H1 (cell line): ENCODE measurements around the gene UTS2B. TPM values are rescaled to one million over a fixed set of nuclear protein-coding genes. Genes with fewer than 3 reads are reported as not detected.

Experiments used
- CTCF ChIA-PET: fragments of 300-600 bp; sonication (Branson Sonifier 250); formaldehyde crosslinking; loops from one replicate; lab custom pipeline; 2021; ENCODE audit not compliant: partially characterized antibody; lab: Charles Lee
- POLR2A ChIA-PET: fragments of 300-600 bp; sonication (Branson Sonifier 250); formaldehyde crosslinking; loops from one replicate; lab custom pipeline; 2021; ENCODE audit warnings: inconsistent platforms; ENCODE audit not compliant: partially characterized antibody; lab: Charles Lee
- DNase-seq, 2 experiments: peaks; one replicate each; pipeline versions ENCODE4 v3.0.0 to v3.0.0-alpha.2; 2010 to 2022; ENCODE audit warnings: low spot score in 2 of 2, low read depth in 1 of 2, mixed read lengths in 1 of 2
- FAIRE-seq: peaks from 2 replicates; lab custom pipeline; 2011; peaks lifted over from hg19 to GRCh38; lab: Jason Lieb, UNC
- H2AFZ ChIP-seq: 2 replicates; pipeline ENCODE4 v1.8.1; 2012; ENCODE audit warnings: low read length, inconsistent platforms
- H2AK5ac ChIP-seq: 2 replicates; pipeline ENCODE4 v1.6.1; 2013; ENCODE audit warnings: low read depth, low read length
- H2BK120ac ChIP-seq: replicated peaks from 2 replicates; pipeline ENCODE3; 2013; ENCODE audit warnings: low read depth, low read length, inconsistent platforms
- H2BK12ac ChIP-seq: 2 replicates; pipeline ENCODE4 v1.6.1; 2013; ENCODE audit warnings: low read depth, low read length
- H2BK15ac ChIP-seq: 2 replicates; pipeline ENCODE4 v1.6.1; 2013; ENCODE audit warnings: low read length
- H2BK20ac ChIP-seq: 2 replicates; pipeline ENCODE4 v1.6.1; 2013; ENCODE audit warnings: low read length
- H2BK5ac ChIP-seq: 2 replicates; pipeline ENCODE4 v1.6.1; 2013; ENCODE audit warnings: low read depth, low read length
- H3K14ac ChIP-seq: 2 replicates; pipeline ENCODE4 v1.6.1; 2013; ENCODE audit warnings: inconsistent platforms; ENCODE audit not compliant: insufficient read length
- H3K18ac ChIP-seq: 2 replicates; pipeline ENCODE4 v1.6.1; 2013; ENCODE audit warnings: low read length; ENCODE audit errors: extremely low read depth
- H3K23ac ChIP-seq: 2 replicates; pipeline ENCODE4 v1.6.1; 2013; ENCODE audit warnings: inconsistent platforms; ENCODE audit not compliant: insufficient read length
- H3K23me2 ChIP-seq: 2 replicates; pipeline ENCODE4 v1.6.1; 2013; ENCODE audit warnings: low read depth, low read length
- H3K27ac ChIP-seq: 2 replicates; pipeline ENCODE4 v1.6.1; 2011; ENCODE audit warnings: low read depth, low read length, inconsistent platforms
- H3K27me3 ChIP-seq, 4 experiments: replicated peaks in 1 of 4; 1 replicate in 1 of 4; 2 replicates in 3 of 4; pipeline versions ENCODE4 v1.6.1 to v1.8.1; 2011 to 2013; ENCODE audit warnings: low read length in 3 of 4, mild to moderate bottlenecking in 3 of 4, inconsistent platforms in 2 of 4, mixed read lengths in 2 of 4, moderate library complexity in 1 of 4; ENCODE audit not compliant: control insufficient read depth in 3 of 4, insufficient read depth in 3 of 4; ENCODE audit errors: extremely low read depth in 1 of 4
- H3K36me3 ChIP-seq, 4 experiments: 2 replicates each; pipeline versions ENCODE4 v1.6.1 to v1.8.1; 2011 to 2013; ENCODE audit warnings: mild to moderate bottlenecking in 4 of 4, low read length in 3 of 4, moderate library complexity in 2 of 4, control low read depth in 1 of 4, inconsistent platforms in 1 of 4; ENCODE audit not compliant: insufficient read depth in 4 of 4, control insufficient read depth in 2 of 4
- H3K4ac ChIP-seq: replicated peaks from 2 replicates; pipeline ENCODE3; 2013; ENCODE audit warnings: low read length, low read depth, mixed read lengths, inconsistent platforms; ENCODE audit not compliant: insufficient read length
- H3K4me1 ChIP-seq, 4 experiments: replicated peaks in 1 of 4; 1 replicate in 1 of 4; 2 replicates in 3 of 4; pipeline versions ENCODE4 v1.6.1 to v1.8.1; 2011 to 2013; ENCODE audit warnings: low read length in 3 of 4, inconsistent platforms in 2 of 4, mixed read lengths in 1 of 4; ENCODE audit not compliant: insufficient read depth in 4 of 4, control insufficient read depth in 3 of 4
- H3K4me2 ChIP-seq, 2 experiments: 2 replicates each; pipeline versions ENCODE4 v1.6.1 to v1.8.1; 2011 to 2013; ENCODE audit warnings: low read depth in 2 of 2, low read length in 2 of 2, control low read depth in 1 of 2, inconsistent platforms in 1 of 2, mild to moderate bottlenecking in 1 of 2; ENCODE audit not compliant: insufficient read depth in 1 of 2
- H3K4me3 ChIP-seq, 4 experiments: fragments of 200-600, 300-600 bp in 1 of 4; sonication (generic), shearing (Covaris generic), sonication (Bioruptor Twin) in 1 of 4; 2 replicates each; pipeline versions ENCODE4 v1.5.1 to v1.8.1; 2011 to 2016; ENCODE audit warnings: low read length in 4 of 4, low read depth in 3 of 4, control low read depth in 2 of 4, inconsistent platforms in 2 of 4, mild to moderate bottlenecking in 2 of 4, mixed read lengths in 1 of 4, moderate library complexity in 1 of 4; ENCODE audit not compliant: insufficient read depth in 2 of 4; ENCODE audit errors: extremely low read depth in 1 of 4
- H3K56ac ChIP-seq: replicated peaks from 2 replicates; pipeline ENCODE3; 2013; ENCODE audit warnings: low read depth, mild to moderate bottlenecking, mixed read lengths, low read length, inconsistent platforms; ENCODE audit not compliant: insufficient read length
- H3K79me1 ChIP-seq: 2 replicates; pipeline ENCODE4 v1.6.1; 2013; ENCODE audit warnings: low read depth, low read length, control low read depth
- H3K79me2 ChIP-seq, 2 experiments: 2 replicates each; pipeline versions ENCODE4 v1.6.1 to v1.8.1; 2012 to 2013; ENCODE audit warnings: low read length in 2 of 2, mild to moderate bottlenecking in 2 of 2, inconsistent platforms in 1 of 2; ENCODE audit not compliant: insufficient read depth in 2 of 2, control insufficient read depth in 1 of 2
- H3K9ac ChIP-seq, 4 experiments: replicated peaks in 1 of 4; 1 replicate in 1 of 4; 2 replicates in 3 of 4; pipeline versions ENCODE4 v1.6.1 to v1.8.1; 2011 to 2013; ENCODE audit warnings: low read depth in 3 of 4, low read length in 3 of 4, control low read depth in 2 of 4, mild to moderate bottlenecking in 2 of 4, moderate library complexity in 2 of 4, inconsistent platforms in 1 of 4; ENCODE audit errors: extremely low read depth in 1 of 4
- H3K9me3 ChIP-seq, 2 experiments: 2 replicates each; pipeline versions ENCODE4 v1.6.1 to v1.8.1; 2012 to 2013; ENCODE audit warnings: mild to moderate bottlenecking in 2 of 2, moderate library complexity in 2 of 2, control low read depth in 1 of 2, inconsistent platforms in 1 of 2, low read depth in 1 of 2, low read length in 1 of 2, mixed read lengths in 1 of 2; ENCODE audit not compliant: insufficient read depth in 2 of 2
- H4K20me1 ChIP-seq, 2 experiments: replicated peaks in 1 of 2; 2 replicates each; pipeline versions ENCODE3 to v1.8.1; 2011 to 2013; ENCODE audit warnings: inconsistent platforms in 2 of 2, low read length in 2 of 2, mild to moderate bottlenecking in 1 of 2; ENCODE audit not compliant: insufficient read depth in 2 of 2, control insufficient read depth in 1 of 2
- H4K5ac ChIP-seq: 2 replicates; pipeline ENCODE4 v1.6.1; 2013; ENCODE audit warnings: low read length, low read depth, mixed read lengths, inconsistent platforms; ENCODE audit not compliant: insufficient read length
- H4K8ac ChIP-seq: 2 replicates; pipeline ENCODE4 v1.8.0; 2013; ENCODE audit warnings: mild to moderate bottlenecking, moderate library complexity, low read length, inconsistent platforms; ENCODE audit not compliant: insufficient read depth; ENCODE audit errors: extremely low read depth
- H4K91ac ChIP-seq: replicated peaks from 2 replicates; pipeline ENCODE3; 2013; ENCODE audit warnings: low read length, mixed read lengths, inconsistent platforms; ENCODE audit not compliant: insufficient read length
- ATF3 ChIP-seq: IDR thresholded peaks from 2 replicates; pipeline ENCODE4 v1.6.1; 2011; ENCODE audit warnings: low read depth, mild to moderate bottlenecking, low read length; ENCODE audit not compliant: insufficient read depth
- BACH1 ChIP-seq: IDR thresholded peaks from 2 replicates; pipeline ENCODE4 v1.6.1; 2012; ENCODE audit warnings: low read length, improper control_type of control experiment
- BRCA1 ChIP-seq: IDR thresholded peaks from 2 replicates; pipeline ENCODE4 v1.6.1; 2012; ENCODE audit warnings: low read depth, low read length, improper control_type of control experiment
- CHD2 ChIP-seq: IDR thresholded peaks from 2 replicates; pipeline ENCODE4 v1.6.1; 2012; ENCODE audit warnings: low read length, improper control_type of control experiment
- HDAC2 ChIP-seq, 2 experiments: fragments of 300-600 bp in 1 of 2; sonication (generic) in 1 of 2; IDR thresholded peaks; 2 replicates each; pipeline ENCODE4 v1.6.1; 2011 to 2012; ENCODE audit warnings: low read depth in 2 of 2, low read length in 2 of 2, mild to moderate bottlenecking in 2 of 2, moderate library complexity in 2 of 2, borderline replicate concordance in 1 of 2, inconsistent platforms in 1 of 2
- POU5F1 ChIP-seq: IDR thresholded peaks from 2 replicates; pipeline ENCODE4 v1.6.1; 2011; ENCODE audit warnings: low read depth, mild to moderate bottlenecking, low read length, moderate library complexity
- RAD21 ChIP-seq, 2 experiments: IDR thresholded peaks in 1 of 2; conservative IDR thresholded peaks in 1 of 2; 2 replicates each; pipeline ENCODE4 v1.6.1; 2011; ENCODE audit warnings: low read depth in 2 of 2, low read length in 2 of 2, improper control_type of control experiment in 1 of 2, inconsistent platforms in 1 of 2, mild to moderate bottlenecking in 1 of 2, moderate library complexity in 1 of 2
- RFX5 ChIP-seq: IDR thresholded peaks from 2 replicates; pipeline ENCODE4 v1.6.1; 2011; ENCODE audit warnings: low read depth, low read length, improper control_type of control experiment, borderline replicate concordance
- RXRA ChIP-seq: IDR thresholded peaks from 2 replicates; pipeline ENCODE4 v1.6.1; 2011; ENCODE audit warnings: low read depth, mild to moderate bottlenecking, low read length, moderate library complexity; ENCODE audit not compliant: insufficient read depth
- SAP30 ChIP-seq: fragments of 300-600 bp; sonication (generic); IDR thresholded peaks from 2 replicates; pipeline ENCODE4 v1.7.1; 2012; ENCODE audit warnings: low read length, moderate library complexity, mild to moderate bottlenecking, inconsistent platforms; ENCODE audit not compliant: insufficient read depth, insufficient replicate concordance
- TCF12 ChIP-seq: IDR thresholded peaks from 2 replicates; pipeline ENCODE4 v1.6.1; 2011; ENCODE audit warnings: low read depth, mild to moderate bottlenecking, low read length
- WGBS, 2 experiments: shearing (Covaris generic) in 1 of 2; methylation state at CpG; one replicate each; pipeline versions ENCODE4 v1.1.6 to v1.1.7; 2013 to 2015; ENCODE audit warnings: low lambda C conversion rate in 2 of 2, mixed read lengths in 2 of 2, inconsistent platforms in 1 of 2, low coverage in 1 of 2, missing lambda C conversion rate in 1 of 2; ENCODE audit not compliant: insufficient replicate concordance in 2 of 2, insufficient coverage in 1 of 2, insufficient read length in 1 of 2; ENCODE audit errors: extremely low coverage in 1 of 2, missing lambda C conversion rate in 1 of 2; 5-methylcytosine and 5-hydroxymethylcytosine counted together
- polyA plus RNA-seq, 7 experiments: library from polyadenylated mRNA; depleted of rRNA in 3 of 7; stranded (reverse) in 5 of 7; unstranded in 2 of 7; fragments of >200 nt in 5 of 7; fragments of 200-250 nt in 2 of 7; gene quantifications; 1 replicate in 5 of 7; 2 replicates in 1 of 7; 4 replicates in 1 of 7; pipeline versions ENCODE4 v1.2.1 to v1.2.3, GENCODE V29; 2011 to 2013; ENCODE audit warnings: missing spikeins in 2 of 7, mixed read lengths in 2 of 7
- total RNA-seq: library from RNA; stranded (reverse); fragmentation: NEBNext Ultra II Directional; extraction: Animal tissue kit (Norgen Biotek cat#: 25700); gene quantifications from 2 replicates; pipeline ENCODE4 v1.2.1, GENCODE V29; 2021

UTS2B gene
- total and polyA plus RNA-seq, 2 of the 8 experiments (the other 6 are each of a cell fraction or from before 2014, with no cell fraction given): not detected

GRCh38 chr3:191269289-191270085, 60.8 kb downstream of the UTS2B start:
- H4K91ac ChIP-seq: no peak overlapping the region
- no peak overlapping the region for H2BK15ac ChIP-seq
- H2BK5ac ChIP-seq: no peak overlapping the region
- no peaks in the 10 kb centered on the region for H3K36me3 ChIP-seq
- H2BK120ac ChIP-seq: no peak overlapping the region
- no peaks in the 10 kb centered on the region for H3K79me2 ChIP-seq
- H3K4me2 ChIP-seq: no peak overlapping the region
- no peak overlapping the region for H3K27ac ChIP-seq
- H2BK20ac ChIP-seq: no peak overlapping the region
- H4K20me1 ChIP-seq: no peaks in the 10 kb centered on the region
- WGBS, 2 experiments: 80% methylated on average over 5 of the region's 5 CpGs; no CpG with 5 or more reads in 1 of the 2 experiments
- H2AFZ ChIP-seq: no peak overlapping the region
- no peaks in the 10 kb centered on the region for H3K79me1 ChIP-seq
- POLR2A ChIA-PET: no interaction called here
- FAIRE-seq (no peak), DNase-seq (no peak)
- no peak overlapping the region for H3K4me3 ChIP-seq
- no peak overlapping the region for H2BK12ac ChIP-seq
- H3K27me3 ChIP-seq: no peaks in the 10 kb centered on the region
- no peaks in the 10 kb centered on the region for H3K23me2 ChIP-seq
- H4K5ac ChIP-seq: no peak overlapping the region
- H3K9ac ChIP-seq: no peak overlapping the region
- no peak overlapping the region for H4K8ac ChIP-seq
- H3K56ac ChIP-seq: no peak overlapping the region
- H3K18ac ChIP-seq: no peak overlapping the region
- no peak overlapping the region for H3K23ac ChIP-seq
- H3K4me1 ChIP-seq: no peaks in the 10 kb centered on the region
- no peak overlapping the region for H2AK5ac ChIP-seq
- no peak overlapping the region for H3K14ac ChIP-seq
- CTCF ChIA-PET: interaction anchor here (1.1 to 1.3 kb wide), 2 partner anchors 12 to 107 kb away, joined by 3 read pairs; no protein-coding TSS in a partner anchor
- H3K9me3 ChIP-seq: no peaks in the 10 kb centered on the region
- no peak overlapping the region for H3K4ac ChIP-seq
- no peak for TF ChIP-seq RFX5
- no peak for TF ChIP-seq CHD2
- no peak for TF ChIP-seq BACH1
- no peak for TF ChIP-seq TCF12
- no peak for TF ChIP-seq ATF3
- TF ChIP-seq RAD21 (IDR thresholded peaks at IDR 0.05 in 1 of 2, conservative IDR thresholded peaks at IDR 0.05 in 1 of 2; ENCODE audit: low read depth in 2 of 2, low read length in 2 of 2): no peak
- no peak for TF ChIP-seq BRCA1
- no peak for TF ChIP-seq HDAC2 (IDR thresholded peaks at IDR 0.05; ENCODE audit: borderline replicate concordance in 1 of 2, low read depth in 2 of 2, low read length in 2 of 2)
- TF ChIP-seq RXRA: no peak
- TF ChIP-seq SAP30: no peak
- no peak for TF ChIP-seq POU5F1
